Stimulated activated CD4-positive, alpha-beta T cell treated with anti-CD3 and anti-CD28 coated beads, Interleukin-12 subunit alpha, Interleukin-12 subunit beta, amount 100 ng/mL, for 24 hours (primary cell): ENCODE data around the gene IFNAR1.

Experiments used
- DNase-seq, 2 experiments: peaks; one replicate each; pipeline ENCODE4 v3.0.0-alpha.2; 2020; ENCODE audit warnings: low read depth in 2 of 2

IFNAR1 gene

DNA sequence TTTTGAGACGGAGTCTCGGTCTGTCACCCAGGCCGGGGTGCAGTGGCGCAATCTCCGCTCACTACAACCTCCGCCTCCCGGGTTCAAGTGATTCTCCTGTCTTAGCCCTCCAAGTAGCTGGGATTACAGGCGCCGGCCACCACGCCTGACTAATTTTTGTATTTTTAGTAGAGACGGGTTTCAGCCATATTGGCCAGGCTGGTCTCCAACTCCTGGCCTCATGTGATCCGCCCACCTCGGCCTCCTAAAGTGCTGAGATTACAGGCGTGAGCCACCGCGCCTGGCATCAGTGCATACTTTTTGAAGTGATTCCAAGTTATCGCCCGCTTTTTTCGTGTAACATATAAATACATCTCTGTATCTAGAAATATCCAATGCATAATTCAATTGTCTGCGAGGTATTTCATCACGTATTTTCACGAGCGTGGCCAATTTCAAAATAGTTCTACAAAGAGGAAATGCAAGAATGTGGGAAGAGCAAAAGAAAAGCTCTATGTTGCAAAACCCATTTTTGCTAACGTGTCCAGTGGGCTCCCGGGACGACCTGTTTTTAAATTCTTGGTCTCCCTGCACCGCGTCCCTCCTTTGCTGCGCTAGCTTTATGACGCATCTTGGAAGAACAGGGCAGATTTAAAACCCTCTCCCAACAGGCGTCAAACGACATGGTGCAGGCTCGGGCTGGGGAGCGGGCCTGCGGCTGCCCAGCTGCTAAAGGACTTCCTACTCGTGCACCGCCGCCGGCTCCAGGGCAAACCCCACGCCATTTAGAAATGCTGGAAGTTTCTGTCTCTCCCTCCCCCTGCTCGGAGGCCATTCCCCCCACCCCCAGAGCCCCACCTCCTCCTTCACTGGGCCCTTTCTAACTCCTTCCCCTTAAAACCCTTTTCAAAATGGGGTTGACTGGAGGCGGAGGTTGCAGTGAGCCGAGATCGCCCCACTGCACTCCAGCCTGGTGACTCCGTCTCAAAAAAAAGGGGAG, 77.5 kb downstream of the IFNAR1 start:
- no peak for DNase-seq

DNA sequence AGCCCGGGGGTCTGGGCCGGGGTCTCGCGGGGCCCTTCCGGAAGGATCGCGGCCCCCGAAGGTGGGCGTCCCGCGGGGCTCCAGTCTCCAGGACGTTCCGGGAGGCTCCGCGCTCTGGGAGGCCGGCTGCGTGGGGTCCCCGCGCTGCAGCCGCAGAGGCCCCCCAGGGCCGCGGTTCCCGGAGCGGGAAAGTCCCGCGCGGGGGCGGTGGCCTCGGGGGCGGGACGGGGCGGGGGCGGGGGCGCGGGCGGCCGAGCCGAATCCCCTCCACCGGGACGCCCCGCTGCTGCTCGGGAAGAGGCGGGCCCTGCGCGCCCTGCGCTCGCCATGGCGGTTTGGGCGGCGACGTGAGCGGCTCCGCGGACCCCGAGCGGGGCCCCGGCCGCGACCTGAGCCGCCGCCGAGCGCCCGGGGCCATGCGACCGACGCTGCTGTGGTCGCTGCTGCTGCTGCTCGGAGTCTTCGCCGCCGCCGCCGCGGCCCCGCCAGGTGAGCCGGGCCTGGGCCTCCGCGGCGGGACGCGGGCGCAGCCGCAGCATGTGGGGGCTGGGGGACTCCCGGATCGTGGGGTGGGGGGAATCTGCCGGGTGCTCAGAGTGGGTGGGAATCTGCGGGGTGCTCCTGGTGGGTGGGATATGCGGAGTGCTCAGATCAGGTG, 78.5 kb downstream of the IFNAR1 start, which contains the start of gene IFNGR2:
TSS of gene IFNGR2 (plus strand) at position 286 of the 658 bp plus-strand sequence. CDS start at position 417, 131 bp downstream.
- no peak for DNase-seq

DNA sequence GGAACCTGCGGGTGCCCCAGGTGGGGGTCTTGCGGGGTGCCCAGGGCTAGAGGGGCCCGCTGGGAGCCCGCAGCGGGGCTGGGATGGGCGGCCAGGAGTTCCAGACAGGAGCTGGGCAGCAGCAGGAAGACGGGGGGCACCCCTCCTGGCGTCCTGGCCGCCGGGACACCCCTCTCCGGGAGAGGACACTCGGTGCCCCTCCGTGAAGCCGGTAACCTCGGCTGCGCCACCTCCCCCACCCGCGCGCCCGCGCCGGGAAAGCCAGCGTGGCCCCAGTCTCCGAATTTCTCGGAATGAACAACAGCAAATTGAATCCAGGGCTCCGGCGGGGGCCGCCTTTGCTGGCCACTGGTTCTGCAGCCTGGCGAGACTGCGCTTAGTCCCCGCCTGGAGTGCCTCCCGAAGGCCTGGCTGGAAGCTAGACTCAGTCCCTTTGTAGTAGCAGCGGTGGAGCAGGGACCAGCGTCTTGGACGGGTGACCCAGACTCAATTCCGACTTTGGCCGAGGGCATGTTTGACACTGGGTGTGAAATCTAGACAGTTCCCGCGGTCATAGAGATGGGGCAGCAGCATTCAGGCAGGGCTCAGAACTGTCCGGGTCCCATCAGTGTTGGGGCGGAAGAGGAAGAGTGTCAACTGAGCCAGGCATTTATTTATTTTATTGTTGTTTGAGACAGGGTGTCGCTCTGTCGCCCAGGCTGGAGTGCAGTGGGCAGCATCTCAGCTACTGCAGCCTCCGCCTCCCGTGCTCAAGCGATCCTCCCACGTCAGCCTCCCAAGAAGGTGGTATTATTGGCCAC, 79.2 kb downstream of the IFNAR1 start:
- no peak for DNase-seq

DNA sequence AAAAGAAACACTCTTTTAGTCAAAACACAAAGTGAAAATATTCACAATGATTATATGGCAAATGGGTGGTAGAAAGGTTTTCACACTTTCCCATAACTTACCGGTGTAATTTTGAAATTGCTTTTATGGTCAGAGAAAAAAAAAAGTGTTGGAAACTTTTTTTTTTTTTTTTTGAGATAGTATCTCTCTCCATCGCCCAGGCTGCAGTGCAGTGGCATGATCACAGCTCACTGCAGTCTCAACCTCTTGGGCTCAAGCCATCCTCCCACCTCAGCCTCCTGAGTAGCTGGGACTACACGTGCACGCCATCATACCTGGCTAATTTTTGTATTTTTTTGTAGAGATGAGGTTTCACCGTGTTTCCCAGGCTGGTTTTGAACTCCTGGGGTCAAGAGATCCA, 81.7 kb downstream of the IFNAR1 start:
- no peak for DNase-seq
